OCI-LY7 (cell line): Measurements from ENCODE around the gene ADAM15. TPM values are rescaled to one million over a fixed set of nuclear protein-coding genes. Genes with fewer than 3 reads are reported as not detected.

Experiments used
- BruUV-seq: library from RNA; stranded (reverse); fragments of 400-500 nt; replicated peaks from 2 replicates; lab custom pipeline; 2021; lab: Mats Ljungman, UMichigan
- CTCF ChIA-PET: fragments of 300-600 bp; sonication (Branson Sonifier 250); formaldehyde crosslinking; loops from one replicate; lab custom pipeline; 2022; ENCODE audit warnings: antibody characterized with exemption; ENCODE audit not compliant: unreplicated experiment; lab: Charles Lee
- POLR2A ChIA-PET: fragments of 300-600 bp; sonication (Branson Sonifier 250); formaldehyde crosslinking; loops from one replicate; lab custom pipeline; 2022; ENCODE audit warnings: antibody characterized with exemption; lab: Charles Lee
- DNase-seq: peaks from one replicate; pipeline ENCODE4 v3.0.0-alpha.2; 2015; ENCODE audit warnings: low spot score
- H2AFZ ChIP-seq: fragments of 200-600 bp; sonication (generic), shearing (Covaris generic); 2 replicates; pipeline ENCODE4 v1.6.1; 2014; ENCODE audit warnings: mild to moderate bottlenecking, antibody characterized with exemption, low read length, moderate library complexity
- H3K27ac ChIP-seq: fragments of 200-600 bp; sonication (generic); 2 replicates; pipeline ENCODE4 v1.5.1; 2014; ENCODE audit warnings: mixed run types, low read depth, mild to moderate bottlenecking, moderate library complexity, low read length, inconsistent platforms; ENCODE audit not compliant: poor library complexity, severe bottlenecking
- H3K36me3 ChIP-seq: fragments of 200-600 bp; sonication (generic); 2 replicates; pipeline ENCODE4 v1.6.1; 2014; ENCODE audit warnings: mild to moderate bottlenecking, antibody characterized with exemption, low read length, moderate library complexity, mixed read lengths; ENCODE audit not compliant: insufficient read depth
- H3K4me1 ChIP-seq: fragments of 200-600 bp; sonication (generic); 2 replicates; pipeline ENCODE4 v1.5.1; 2014; ENCODE audit warnings: mild to moderate bottlenecking, low read length; ENCODE audit not compliant: insufficient read depth, poor library complexity, severe bottlenecking
- H3K4me2 ChIP-seq: fragments of 200-600 bp; sonication (generic); 2 replicates; pipeline ENCODE4 v1.6.1; 2014; ENCODE audit warnings: mild to moderate bottlenecking, low read length
- H3K4me3 ChIP-seq: fragments of 200-600 bp; sonication (generic); 2 replicates; pipeline ENCODE4 v1.5.1; 2014; ENCODE audit warnings: mild to moderate bottlenecking, low read depth, low read length; ENCODE audit not compliant: poor library complexity, severe bottlenecking
- H3K79me2 ChIP-seq: fragments of 200-600 bp; sonication (generic); 2 replicates; pipeline ENCODE4 v1.6.1; 2016; ENCODE audit warnings: low read depth, mild to moderate bottlenecking, low read length, moderate library complexity, mixed read lengths; ENCODE audit not compliant: insufficient read depth
- H3K9me2 ChIP-seq: fragments of 200-600 bp; sonication (generic); 2 replicates; pipeline ENCODE4 v1.6.1; 2016; ENCODE audit warnings: mild to moderate bottlenecking, low read length, mixed read lengths; ENCODE audit not compliant: insufficient read depth
- H3K9me3 ChIP-seq: fragments of 200-600 bp; sonication (generic); 2 replicates; pipeline ENCODE4 v1.6.1; 2014; ENCODE audit warnings: mild to moderate bottlenecking, mixed run types, low read length, mixed read lengths
- H4K20me1 ChIP-seq: fragments of 200-600 bp; sonication (generic); 2 replicates; pipeline ENCODE4 v1.6.1; 2014; ENCODE audit warnings: mild to moderate bottlenecking, antibody characterized with exemption, low read length, moderate library complexity, mixed read lengths; ENCODE audit not compliant: insufficient read depth
- EZH2phosphoT487 ChIP-seq: fragments of 200-600 bp; sonication (generic); IDR thresholded peaks from 2 replicates; pipeline ENCODE4 v1.6.1; 2018; ENCODE audit warnings: low read depth, borderline replicate concordance, mild to moderate bottlenecking, mixed run types, antibody characterized with exemption, low read length, moderate library complexity, mixed read lengths
- intact Hi-C: fragments of 100-400 bp; cut with micrococcal nuclease; formaldehyde crosslinking; loops from one replicate; pipeline ENCODE4 v1.10.0; 2022; ENCODE audit not compliant: unreplicated experiment
- total RNA-seq, 2 experiments: library from RNA; depleted of rRNA in 1 of 2; stranded (reverse); fragments of >200 nt in 1 of 2; shearing (Covaris generic) in 1 of 2; gene quantifications; 2 replicates each; pipeline ENCODE4 v1.2.3, GENCODE V29; 2014 to 2022
- TF ChIP-seq, protein P1 (sequence below): fragments of 200-600 bp; sonication (generic); conservative IDR thresholded peaks from 2 replicates; pipeline ENCODE4 v1.5.1; 2014; ENCODE audit warnings: mild to moderate bottlenecking, antibody characterized with exemption, low read length, moderate library complexity, mixed read lengths

Gene ADAM15
- total RNA-seq, 2 experiments from 2014 or later: 19.7 to 56.1 TPM

DNA sequence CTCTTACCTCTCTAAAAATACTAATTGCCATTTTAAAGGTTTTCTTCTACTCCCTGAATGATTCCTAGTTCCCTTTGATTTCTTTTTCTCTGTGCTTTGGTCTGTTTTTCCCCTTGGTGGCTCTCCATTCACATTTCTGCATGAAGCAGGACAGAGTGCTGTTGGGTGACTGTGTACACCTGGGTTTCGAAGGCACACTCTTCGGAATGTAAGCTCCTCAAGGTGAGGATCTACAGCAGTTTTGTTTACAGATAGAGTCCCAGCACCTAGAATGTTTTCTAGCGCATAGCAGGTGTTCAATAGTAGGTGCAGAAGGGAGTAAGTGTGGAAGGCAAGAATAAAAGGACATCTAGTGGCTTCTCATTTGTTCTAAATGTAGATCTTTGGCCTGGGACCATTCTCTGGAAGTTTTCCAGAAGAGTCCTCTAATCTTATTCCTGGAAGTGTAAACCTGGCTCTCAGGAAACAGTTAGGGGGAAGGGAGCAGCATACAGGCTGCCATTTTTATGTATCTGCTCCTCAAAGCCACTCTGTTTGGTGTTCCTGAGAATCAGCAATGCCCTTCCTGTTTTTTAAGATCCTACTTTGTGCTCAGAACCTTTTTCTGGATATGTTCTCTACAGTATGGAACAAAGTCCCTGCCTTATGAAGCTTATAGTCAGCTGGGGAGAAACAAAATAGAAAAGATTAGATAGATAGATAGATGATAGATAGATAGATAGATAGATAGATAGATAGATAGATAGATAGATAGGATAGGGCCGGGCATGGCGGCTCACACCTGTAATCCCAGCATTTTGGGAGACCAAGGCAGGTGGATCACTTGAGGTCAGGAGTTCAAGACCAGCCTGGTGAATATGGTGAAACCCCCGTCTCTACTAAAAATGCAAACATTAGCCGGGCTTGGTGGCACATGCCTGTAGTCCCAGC lies 53.8 kb downstream of the ADAM15 start:
- intact Hi-C loops: no loop called here
- no peak for DNase-seq
- no peak overlapping the region for H3K4me2 ChIP-seq
- no peaks in the 10 kb centered on the region for H4K20me1 ChIP-seq
- H3K79me2 ChIP-seq: no peaks in the 10 kb centered on the region
- TF ChIP-seq, protein P1, sequence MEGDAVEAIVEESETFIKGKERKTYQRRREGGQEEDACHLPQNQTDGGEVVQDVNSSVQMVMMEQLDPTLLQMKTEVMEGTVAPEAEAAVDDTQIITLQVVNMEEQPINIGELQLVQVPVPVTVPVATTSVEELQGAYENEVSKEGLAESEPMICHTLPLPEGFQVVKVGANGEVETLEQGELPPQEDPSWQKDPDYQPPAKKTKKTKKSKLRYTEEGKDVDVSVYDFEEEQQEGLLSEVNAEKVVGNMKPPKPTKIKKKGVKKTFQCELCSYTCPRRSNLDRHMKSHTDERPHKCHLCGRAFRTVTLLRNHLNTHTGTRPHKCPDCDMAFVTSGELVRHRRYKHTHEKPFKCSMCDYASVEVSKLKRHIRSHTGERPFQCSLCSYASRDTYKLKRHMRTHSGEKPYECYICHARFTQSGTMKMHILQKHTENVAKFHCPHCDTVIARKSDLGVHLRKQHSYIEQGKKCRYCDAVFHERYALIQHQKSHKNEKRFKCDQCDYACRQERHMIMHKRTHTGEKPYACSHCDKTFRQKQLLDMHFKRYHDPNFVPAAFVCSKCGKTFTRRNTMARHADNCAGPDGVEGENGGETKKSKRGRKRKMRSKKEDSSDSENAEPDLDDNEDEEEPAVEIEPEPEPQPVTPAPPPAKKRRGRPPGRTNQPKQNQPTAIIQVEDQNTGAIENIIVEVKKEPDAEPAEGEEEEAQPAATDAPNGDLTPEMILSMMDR: no peak
- TF ChIP-seq EZH2phosphoT487: no peak
- H3K27ac ChIP-seq: no peak overlapping the region
- CTCF ChIA-PET: no interaction called here
- BruUV-seq: no TSS peak
- H2AFZ ChIP-seq: no peak overlapping the region
- peaks cover 11% of the 10 kb centered on the region for H3K4me1 ChIP-seq
- H3K36me3 ChIP-seq: no peaks in the 10 kb centered on the region
- no peaks in the 10 kb centered on the region for H3K9me2 ChIP-seq
- no peaks in the 10 kb centered on the region for H3K9me3 ChIP-seq
- no peak overlapping the region for H3K4me3 ChIP-seq
- POLR2A ChIA-PET: interaction anchor here (0.5 kb wide), 1 partner anchor 54 kb away, joined by 4 read pairs; no protein-coding TSS in a partner anchor

DNA sequence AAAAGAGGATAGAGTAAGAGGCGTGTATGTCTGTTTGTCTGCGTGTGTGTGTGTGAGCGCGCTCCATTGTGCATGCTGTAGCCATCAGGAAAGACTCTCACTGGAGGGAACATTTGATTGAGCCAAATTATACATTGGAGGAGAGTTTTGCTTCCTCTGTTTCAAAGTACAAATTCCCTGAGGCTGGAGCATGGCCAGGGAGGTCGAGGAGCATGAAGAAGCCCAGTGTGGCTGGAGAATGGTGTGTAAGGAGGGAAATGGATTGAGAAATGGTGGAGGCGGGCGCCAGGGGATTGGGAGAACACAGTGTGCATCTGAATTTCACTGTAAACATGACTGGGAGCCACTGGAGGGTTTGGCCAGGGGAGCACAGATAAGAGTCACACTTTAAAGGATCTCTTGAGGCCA lies 54.5 kb downstream of the ADAM15 start:
- intact Hi-C loops: no loop called here
- Histone ChIP-seq H2AFZ (no peak overlapping the region), H3K9me3 (no peaks in the 10 kb centered on the region), H3K79me2 (no peaks in the 10 kb centered on the region), H3K27ac (no peak overlapping the region), H3K4me2 (no peak overlapping the region), H3K9me2 (no peaks in the 10 kb centered on the region), H3K4me1 (peaks cover 11% of the 10 kb centered on the region), H3K4me3 (no peak overlapping the region), H3K36me3 (no peaks in the 10 kb centered on the region), H4K20me1 (no peaks in the 10 kb centered on the region)
- DNase-seq: no peak
- ChIA-PET POLR2A (interaction anchor here (0.5 kb wide), 1 partner anchor 53 kb away, joined by 4 read pairs; no protein-coding TSS in a partner anchor), CTCF (no interaction called here)
- no peak for TF ChIP-seq EZH2phosphoT487
- no TSS peak for BruUV-seq

DNA sequence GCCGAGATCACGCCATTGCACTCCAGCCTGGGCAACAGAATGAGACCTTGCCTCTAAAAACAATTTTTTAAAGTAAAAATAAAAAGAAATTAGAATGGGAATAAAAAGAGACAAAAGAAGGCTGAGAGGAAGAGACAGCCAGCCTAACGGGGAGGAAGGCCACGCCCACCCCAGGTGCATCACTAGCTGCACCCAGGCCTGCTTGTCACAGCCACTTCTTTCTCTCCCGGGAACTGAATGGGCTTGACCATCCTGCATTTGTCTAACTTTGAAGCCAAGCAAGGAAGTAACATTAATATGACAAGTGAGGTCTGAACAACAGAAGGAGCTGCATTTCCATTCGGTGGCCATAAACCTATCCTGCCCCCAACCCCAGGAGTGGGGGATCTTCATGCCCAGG lies 55.7 kb downstream of the ADAM15 start:
- Histone ChIP-seq H3K27ac (no peak overlapping the region), H3K36me3 (no peaks in the 10 kb centered on the region), H3K4me1 (peaks cover 11% of the 10 kb centered on the region), H3K4me3 (no peak overlapping the region), H3K9me3 (no peaks in the 10 kb centered on the region), H4K20me1 (no peaks in the 10 kb centered on the region), H2AFZ (no peak overlapping the region), H3K79me2 (no peaks in the 10 kb centered on the region), H3K9me2 (no peaks in the 10 kb centered on the region), H3K4me2 (no peak overlapping the region)
- POLR2A ChIA-PET: interaction anchor here (0.7 kb wide), 1 partner anchor 751 kb away, joined by 3 read pairs; no protein-coding TSS in a partner anchor
- CTCF ChIA-PET: no interaction called here
- peak; percentile 52 for DNase-seq
- no TSS peak for BruUV-seq
- intact Hi-C loops: no loop called here
- TF ChIP-seq EZH2phosphoT487: no peak
- TF ChIP-seq, protein P1: no peak
